Fibroblast of lung (primary cell): ENCODE results near the gene KRT85. TPM values are rescaled to one million over a fixed set of nuclear protein-coding genes. Genes with fewer than 3 reads are reported as not detected.

Experiments used
- DNase-seq, 2 donors: peaks; one replicate each; pipeline versions ENCODE4 v3.0.0 to v3.0.0-alpha.2; 2010; ENCODE audit warnings: low read depth in 2 of 2
- H2AFZ ChIP-seq: 2 replicates; pipeline ENCODE4 v1.5.1; 2012; ENCODE audit warnings: low read length, control low read depth, inconsistent platforms
- H3K27ac ChIP-seq: 2 replicates; pipeline ENCODE4 v1.5.1; 2011; ENCODE audit warnings: low read length, control low read depth; ENCODE audit not compliant: insufficient read depth
- H3K27me3 ChIP-seq: 2 replicates; pipeline ENCODE4 v1.5.1; 2011; ENCODE audit warnings: mild to moderate bottlenecking, low read length; ENCODE audit not compliant: control insufficient read depth, insufficient read depth
- H3K36me3 ChIP-seq: 2 replicates; pipeline ENCODE4 v1.5.1; 2011; ENCODE audit warnings: low read length; ENCODE audit not compliant: control insufficient read depth, insufficient read depth
- H3K4me1 ChIP-seq: 2 replicates; pipeline ENCODE4 v1.5.1; 2011; ENCODE audit warnings: low read length; ENCODE audit not compliant: control insufficient read depth, insufficient read depth; ENCODE audit errors: extremely low read depth
- H3K4me2 ChIP-seq: 2 replicates; pipeline ENCODE4 v1.5.1; 2011; ENCODE audit warnings: low read length, control low read depth; ENCODE audit not compliant: insufficient read depth; ENCODE audit errors: extremely low read depth
- H3K4me3 ChIP-seq, 4 experiments: fragments of 200-600 bp in 1 of 4; sonication (generic) in 1 of 4; replicated peaks in 1 of 4; 2 replicates each; pipeline ENCODE4 v1.5.1; 2011 to 2016; ENCODE audit warnings: low read length in 4 of 4, low read depth in 3 of 4, mild to moderate bottlenecking in 3 of 4, control low read depth in 2 of 4, inconsistent platforms in 1 of 4, mixed read lengths in 1 of 4; ENCODE audit not compliant: insufficient read depth in 1 of 4; ENCODE audit errors: control extremely low read depth in 1 of 4
- H3K79me2 ChIP-seq: 2 replicates; pipeline ENCODE4 v1.5.1; 2012; ENCODE audit warnings: mild to moderate bottlenecking, low read length, inconsistent platforms; ENCODE audit not compliant: control insufficient read depth, insufficient read depth
- H3K9ac ChIP-seq: 2 replicates; pipeline ENCODE4 v1.5.1; 2011; ENCODE audit warnings: mild to moderate bottlenecking, low read length, control low read depth; ENCODE audit not compliant: insufficient read depth
- H3K9me3 ChIP-seq: 2 replicates; pipeline ENCODE4 v1.5.1; 2012; ENCODE audit warnings: low read depth, low read length; ENCODE audit not compliant: control insufficient read depth, insufficient read depth
- H4K20me1 ChIP-seq: 2 replicates; pipeline ENCODE4 v1.5.1; 2011; ENCODE audit warnings: low read length; ENCODE audit not compliant: control insufficient read depth, insufficient read depth; ENCODE audit errors: extremely low read depth
- EZH2 ChIP-seq: IDR thresholded peaks from 2 replicates; pipeline ENCODE4 v1.5.1; 2012; ENCODE audit warnings: low read length, control low read depth, mild to moderate bottlenecking; ENCODE audit errors: missing control alignments
- polyA plus RNA-seq, 2 donors: library from polyadenylated mRNA; depleted of rRNA in 1 of 2; stranded (reverse) in 1 of 2; unstranded in 1 of 2; fragments of >200 nt; gene quantifications; 2 replicates each; pipeline ENCODE4 v1.2.1, GENCODE V29; 2011 to 2012; ENCODE audit warnings: missing spikeins in 1 of 2
- total RNA-seq: library from RNA; depleted of rRNA; stranded (reverse); fragments of >200 nt; gene quantifications from 2 replicates; pipeline ENCODE4 v1.2.1, GENCODE V29; 2014
- TF ChIP-seq, protein P1 (sequence below), 2 donors: IDR thresholded peaks in 1 of 2; conservative IDR thresholded peaks in 1 of 2; 1 replicate in 1 of 2; 2 replicates in 1 of 2; pipeline ENCODE4 v1.5.1; 2011 to 2012; ENCODE audit warnings: low read length in 2 of 2, control low read depth in 1 of 2, inconsistent platforms in 1 of 2, low read depth in 1 of 2, mild to moderate bottlenecking in 1 of 2

Gene KRT85
- total and polyA plus RNA-seq, 2 donors (not counting 1 experiment from before 2014, with no cell fraction given) = not detected

DNA sequence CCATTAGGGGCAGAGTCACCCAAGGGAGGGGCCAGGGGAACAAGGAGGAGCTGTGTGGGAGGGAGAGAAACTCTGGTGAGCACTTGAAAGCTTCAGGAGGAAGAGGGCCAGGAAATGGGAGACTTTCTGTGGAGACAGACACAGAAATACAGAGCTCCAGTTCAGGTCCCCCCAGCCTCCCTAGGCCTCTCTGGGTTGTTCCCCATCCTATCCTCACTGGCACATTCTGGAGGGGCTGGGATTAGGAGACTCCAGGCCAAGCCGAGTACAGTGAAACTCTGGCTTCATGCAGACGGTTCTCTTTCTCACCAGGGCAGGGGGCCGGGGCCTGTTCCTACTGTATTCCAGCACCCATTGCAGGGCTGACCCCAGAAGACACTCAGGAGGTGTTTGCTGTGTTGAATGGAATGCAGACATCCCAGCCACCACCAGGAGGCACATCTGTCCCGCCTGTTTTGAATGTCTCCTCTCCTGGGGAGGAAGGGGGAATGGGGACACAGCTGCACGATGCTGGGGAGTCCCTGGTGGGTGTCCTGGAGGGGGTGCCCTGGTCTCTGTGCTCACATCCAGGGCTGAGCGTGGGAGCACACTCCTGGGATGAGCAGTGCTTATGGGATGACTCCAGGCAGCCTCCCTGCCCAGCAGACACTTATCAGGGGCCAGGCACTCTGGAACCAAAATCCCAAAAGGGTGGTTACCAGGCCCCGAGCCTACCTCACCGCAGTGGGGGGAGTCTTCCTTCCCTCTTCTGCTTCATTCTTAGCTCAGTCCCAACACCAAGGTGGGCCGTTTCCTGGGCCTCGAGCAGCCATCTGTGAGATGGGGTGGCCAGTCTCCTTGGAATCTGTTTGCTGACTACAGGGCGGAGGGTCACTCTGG is 23.7 kb upstream of the KRT85 start:
- TF ChIP-seq, protein P1, sequence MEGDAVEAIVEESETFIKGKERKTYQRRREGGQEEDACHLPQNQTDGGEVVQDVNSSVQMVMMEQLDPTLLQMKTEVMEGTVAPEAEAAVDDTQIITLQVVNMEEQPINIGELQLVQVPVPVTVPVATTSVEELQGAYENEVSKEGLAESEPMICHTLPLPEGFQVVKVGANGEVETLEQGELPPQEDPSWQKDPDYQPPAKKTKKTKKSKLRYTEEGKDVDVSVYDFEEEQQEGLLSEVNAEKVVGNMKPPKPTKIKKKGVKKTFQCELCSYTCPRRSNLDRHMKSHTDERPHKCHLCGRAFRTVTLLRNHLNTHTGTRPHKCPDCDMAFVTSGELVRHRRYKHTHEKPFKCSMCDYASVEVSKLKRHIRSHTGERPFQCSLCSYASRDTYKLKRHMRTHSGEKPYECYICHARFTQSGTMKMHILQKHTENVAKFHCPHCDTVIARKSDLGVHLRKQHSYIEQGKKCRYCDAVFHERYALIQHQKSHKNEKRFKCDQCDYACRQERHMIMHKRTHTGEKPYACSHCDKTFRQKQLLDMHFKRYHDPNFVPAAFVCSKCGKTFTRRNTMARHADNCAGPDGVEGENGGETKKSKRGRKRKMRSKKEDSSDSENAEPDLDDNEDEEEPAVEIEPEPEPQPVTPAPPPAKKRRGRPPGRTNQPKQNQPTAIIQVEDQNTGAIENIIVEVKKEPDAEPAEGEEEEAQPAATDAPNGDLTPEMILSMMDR (conservative IDR thresholded peaks at IDR 0.05 in 1 of 2, IDR thresholded peaks at IDR 0.05 in 1 of 2; ENCODE audit: low read depth in 1 of 2, low read length in 2 of 2) = peak; percentile 45 to 54
- TF ChIP-seq EZH2 = no peak
- peaks cover 9% of the 10 kb centered on the region for H3K27me3 ChIP-seq
- no peaks in the 10 kb centered on the region for H3K9me3 ChIP-seq
- no peak overlapping the region for H2AFZ ChIP-seq
- no peak overlapping the region for H3K27ac ChIP-seq
- no peak overlapping the region for H3K4me3 ChIP-seq
- H3K36me3 ChIP-seq = no peaks in the 10 kb centered on the region
- H3K79me2 ChIP-seq = no peaks in the 10 kb centered on the region
- H3K9ac ChIP-seq = no peak overlapping the region
- no peaks in the 10 kb centered on the region for H4K20me1 ChIP-seq
- no peak overlapping the region for H3K4me2 ChIP-seq
- H3K4me1 ChIP-seq = no peaks in the 10 kb centered on the region
- DNase-seq = no peak

- H3K4me1 ChIP-seq = no peaks in the 10 kb centered on the region
- no peaks in the 10 kb centered on the region for H3K9me3 ChIP-seq
- H3K36me3 ChIP-seq = no peaks in the 10 kb centered on the region
- H2AFZ ChIP-seq = no peak overlapping the region
- no peak overlapping the region for H3K9ac ChIP-seq
- DNase-seq = peak in 1 of 2 donors; percentile 60
- no peaks in the 10 kb centered on the region for H3K79me2 ChIP-seq
- H3K4me2 ChIP-seq = no peak overlapping the region
- no peaks in the 10 kb centered on the region for H4K20me1 ChIP-seq
- H3K27ac ChIP-seq = no peak overlapping the region
- H3K27me3 ChIP-seq = peaks cover 9% of the 10 kb centered on the region
- TF ChIP-seq, protein P1 (conservative IDR thresholded peaks at IDR 0.05 in 1 of 2, IDR thresholded peaks at IDR 0.05 in 1 of 2; ENCODE audit: low read depth in 1 of 2, low read length in 2 of 2) = no peak
- no peak for TF ChIP-seq EZH2
- no peak overlapping the region for H3K4me3 ChIP-seq
Observed at GRCh38 chr12:52389313-52390207, 22.3 kb upstream of the KRT85 start.

GRCh38 chr12:52387859-52388258 is 20.6 kb upstream of the KRT85 start:
- Histone ChIP-seq H3K36me3 (no peaks in the 10 kb centered on the region), H3K4me2 (no peak overlapping the region), H2AFZ (no peak overlapping the region), H3K9me3 (no peaks in the 10 kb centered on the region), H3K79me2 (no peaks in the 10 kb centered on the region), H3K27ac (no peak overlapping the region), H3K9ac (no peak overlapping the region), H3K27me3 (peaks cover 15% of the 10 kb centered on the region), H4K20me1 (no peaks in the 10 kb centered on the region), H3K4me1 (no peaks in the 10 kb centered on the region), H3K4me3 (no peak overlapping the region)
- no peak for TF ChIP-seq EZH2
- TF ChIP-seq, protein P1 (conservative IDR thresholded peaks at IDR 0.05 in 1 of 2, IDR thresholded peaks at IDR 0.05 in 1 of 2; ENCODE audit: low read depth in 1 of 2, low read length in 2 of 2) = no peak
- DNase-seq = no peak
